ENCODE results near the gene PIEZO2.

Gene PIEZO2

DNA sequence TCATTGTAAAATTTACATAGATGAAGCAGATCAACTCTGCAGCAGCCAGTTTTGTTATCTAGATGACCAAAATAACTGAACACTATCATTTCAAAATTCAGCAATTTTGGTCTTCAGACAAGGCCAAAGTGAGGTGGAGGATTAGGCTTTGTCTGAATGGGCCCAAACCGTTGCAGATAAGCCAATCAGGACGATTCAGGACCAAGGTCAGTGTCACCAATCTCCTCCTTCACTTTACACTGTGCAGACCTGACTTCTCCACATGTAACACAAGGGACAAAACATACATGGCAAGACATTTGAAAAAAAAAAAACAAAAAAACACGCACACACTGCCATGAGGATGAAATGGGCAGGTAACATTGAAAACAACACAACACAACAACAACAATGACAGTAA is 412.4 kb downstream of the PIEZO2 start:
- H3K4me1 ChIP-seq (ENCODE audit: insufficient read depth, poor library complexity, severe bottlenecking): peaks cover 11% of the 10 kb centered on the region
- no peak overlapping the region for H3K4me3 ChIP-seq (ENCODE audit: severe bottlenecking)
- no peak overlapping the region for H3K27ac ChIP-seq (ENCODE audit: poor library complexity, severe bottlenecking)
- TF ChIP-seq, protein P1, sequence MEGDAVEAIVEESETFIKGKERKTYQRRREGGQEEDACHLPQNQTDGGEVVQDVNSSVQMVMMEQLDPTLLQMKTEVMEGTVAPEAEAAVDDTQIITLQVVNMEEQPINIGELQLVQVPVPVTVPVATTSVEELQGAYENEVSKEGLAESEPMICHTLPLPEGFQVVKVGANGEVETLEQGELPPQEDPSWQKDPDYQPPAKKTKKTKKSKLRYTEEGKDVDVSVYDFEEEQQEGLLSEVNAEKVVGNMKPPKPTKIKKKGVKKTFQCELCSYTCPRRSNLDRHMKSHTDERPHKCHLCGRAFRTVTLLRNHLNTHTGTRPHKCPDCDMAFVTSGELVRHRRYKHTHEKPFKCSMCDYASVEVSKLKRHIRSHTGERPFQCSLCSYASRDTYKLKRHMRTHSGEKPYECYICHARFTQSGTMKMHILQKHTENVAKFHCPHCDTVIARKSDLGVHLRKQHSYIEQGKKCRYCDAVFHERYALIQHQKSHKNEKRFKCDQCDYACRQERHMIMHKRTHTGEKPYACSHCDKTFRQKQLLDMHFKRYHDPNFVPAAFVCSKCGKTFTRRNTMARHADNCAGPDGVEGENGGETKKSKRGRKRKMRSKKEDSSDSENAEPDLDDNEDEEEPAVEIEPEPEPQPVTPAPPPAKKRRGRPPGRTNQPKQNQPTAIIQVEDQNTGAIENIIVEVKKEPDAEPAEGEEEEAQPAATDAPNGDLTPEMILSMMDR (IDR thresholded peaks at IDR 0.05; ENCODE audit: poor library complexity, severe bottlenecking): no peak
- ATAC-seq (ENCODE audit: low read depth): no peak
- no peaks in the 10 kb centered on the region for H3K36me3 ChIP-seq (ENCODE audit: low read depth)
- peaks cover 2% of the 10 kb centered on the region for H3K9me3 ChIP-seq (ENCODE audit: severe bottlenecking)
- no peaks in the 10 kb centered on the region for H3K27me3 ChIP-seq (ENCODE audit: insufficient read depth, poor library complexity, severe bottlenecking)
- DNase-seq (ENCODE audit: low spot score): no peak

DNA sequence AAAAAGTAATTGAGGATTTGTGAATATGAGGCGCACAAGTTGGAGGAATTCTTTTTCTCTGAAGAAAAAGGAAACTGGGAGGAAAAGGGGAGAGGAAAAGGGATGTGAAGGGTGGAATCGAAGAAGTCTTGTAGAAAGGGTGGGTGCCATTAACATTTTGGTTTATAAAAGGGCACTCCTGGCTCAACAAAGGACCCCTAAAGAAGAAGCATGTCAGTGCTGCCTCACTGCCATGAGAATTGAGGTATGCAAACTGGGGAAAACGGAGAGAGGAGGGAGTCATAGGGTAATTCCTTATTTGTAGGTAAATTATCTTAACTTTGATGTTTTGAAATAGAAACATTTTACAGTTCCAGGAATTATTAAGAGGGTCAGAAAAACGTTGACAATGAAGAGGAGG is 416.4 kb downstream of the PIEZO2 start:
- TF ChIP-seq, protein P1 (IDR thresholded peaks at IDR 0.05; ENCODE audit: poor library complexity, severe bottlenecking): no peak
- Histone ChIP-seq H3K4me3 (ENCODE audit: severe bottlenecking) (no peak overlapping the region), H3K27me3 (ENCODE audit: insufficient read depth, poor library complexity, severe bottlenecking) (no peaks in the 10 kb centered on the region), H3K27ac (ENCODE audit: poor library complexity, severe bottlenecking) (no peak overlapping the region), H3K4me1 (ENCODE audit: insufficient read depth, poor library complexity, severe bottlenecking) (no peaks in the 10 kb centered on the region), H3K9me3 (ENCODE audit: severe bottlenecking) (no peaks in the 10 kb centered on the region), H3K36me3 (ENCODE audit: low read depth) (no peaks in the 10 kb centered on the region)
- DNase-seq (ENCODE audit: low spot score) (no peak), ATAC-seq (ENCODE audit: low read depth) (no peak)

DNA sequence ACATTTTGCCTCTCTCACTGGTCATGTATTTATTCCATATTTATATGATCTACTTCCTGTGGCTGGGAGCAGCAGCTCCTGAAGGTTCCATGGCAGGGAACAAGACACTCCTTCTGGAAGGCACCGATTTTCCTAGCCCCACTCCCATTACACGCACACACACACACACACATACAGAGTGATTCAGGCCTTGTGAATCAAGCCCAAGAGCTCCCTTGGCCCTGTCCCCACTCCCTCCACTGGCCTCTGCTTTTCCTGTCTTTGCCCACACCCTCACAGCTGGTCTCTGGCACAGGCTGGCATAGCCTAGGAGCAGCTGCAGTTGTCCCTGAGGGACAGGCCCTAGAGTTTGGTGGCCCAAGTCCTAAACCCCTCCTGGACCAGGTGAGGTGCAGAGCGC is 421.9 kb downstream of the PIEZO2 start:
- TF ChIP-seq, protein P1 (IDR thresholded peaks at IDR 0.05; ENCODE audit: poor library complexity, severe bottlenecking): no peak
- Histone ChIP-seq H3K36me3 (ENCODE audit: low read depth) (no peaks in the 10 kb centered on the region), H3K9me3 (ENCODE audit: severe bottlenecking) (no peaks in the 10 kb centered on the region), H3K27me3 (ENCODE audit: insufficient read depth, poor library complexity, severe bottlenecking) (no peaks in the 10 kb centered on the region), H3K4me1 (ENCODE audit: insufficient read depth, poor library complexity, severe bottlenecking) (no peaks in the 10 kb centered on the region), H3K27ac (ENCODE audit: poor library complexity, severe bottlenecking) (no peak overlapping the region), H3K4me3 (ENCODE audit: severe bottlenecking) (no peak overlapping the region)
- no peak for DNase-seq (ENCODE audit: low spot score)
- no peak for ATAC-seq (ENCODE audit: low read depth)

DNA sequence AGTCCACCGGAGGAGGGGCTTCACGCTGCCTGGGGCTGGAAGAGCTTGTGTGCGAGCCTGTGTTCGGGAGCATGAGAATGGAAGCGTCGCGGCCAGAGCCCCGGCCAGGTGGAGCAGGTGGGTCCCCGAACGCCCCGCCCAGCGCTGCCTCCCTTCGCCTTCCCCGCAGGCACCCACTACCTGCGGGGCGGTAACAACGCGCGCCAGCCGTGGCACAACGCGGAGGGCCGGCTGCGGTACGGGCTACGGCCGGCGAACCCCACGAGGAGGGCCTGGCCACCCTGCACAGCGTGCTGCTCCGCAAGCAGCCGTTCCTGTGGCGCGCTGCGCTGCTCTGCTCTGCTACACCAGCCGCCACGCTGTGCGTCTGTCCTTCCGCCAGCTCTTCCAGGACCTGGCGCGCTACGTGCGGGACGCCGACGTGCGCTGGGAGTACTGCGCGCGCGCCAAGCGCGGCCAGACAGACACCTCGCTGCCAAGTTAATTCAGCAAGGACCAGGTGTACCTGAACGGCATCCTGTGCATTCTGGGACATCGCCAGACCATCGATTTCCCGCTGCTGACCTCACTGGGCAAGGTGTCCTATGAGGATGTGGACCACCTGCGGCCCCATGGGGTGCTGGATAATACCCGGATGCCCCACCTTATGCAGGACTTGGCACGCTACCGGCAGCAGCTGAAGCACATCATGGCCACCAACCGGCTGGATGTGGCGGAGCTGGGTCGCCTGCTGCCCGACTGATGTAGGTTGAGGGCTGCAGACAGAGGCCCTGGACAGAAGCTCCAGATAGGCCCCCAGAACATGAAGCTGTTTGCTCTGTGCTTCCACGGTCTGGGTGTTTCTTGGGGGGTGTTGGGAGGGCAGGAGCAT is 422.9 kb downstream of the PIEZO2 start:
- Histone ChIP-seq H3K36me3 (ENCODE audit: low read depth) (no peaks in the 10 kb centered on the region), H3K27ac (ENCODE audit: poor library complexity, severe bottlenecking) (no peak overlapping the region), H3K4me1 (ENCODE audit: insufficient read depth, poor library complexity, severe bottlenecking) (no peaks in the 10 kb centered on the region), H3K4me3 (ENCODE audit: severe bottlenecking) (peak overlapping the region; percentile 14), H3K9me3 (ENCODE audit: severe bottlenecking) (no peaks in the 10 kb centered on the region), H3K27me3 (ENCODE audit: insufficient read depth, poor library complexity, severe bottlenecking) (no peaks in the 10 kb centered on the region)
- peak; percentile 49 for ATAC-seq (ENCODE audit: low read depth)
- DNase-seq (ENCODE audit: low spot score): no peak
- TF ChIP-seq, protein P1 (IDR thresholded peaks at IDR 0.05; ENCODE audit: poor library complexity, severe bottlenecking): no peak

DNA sequence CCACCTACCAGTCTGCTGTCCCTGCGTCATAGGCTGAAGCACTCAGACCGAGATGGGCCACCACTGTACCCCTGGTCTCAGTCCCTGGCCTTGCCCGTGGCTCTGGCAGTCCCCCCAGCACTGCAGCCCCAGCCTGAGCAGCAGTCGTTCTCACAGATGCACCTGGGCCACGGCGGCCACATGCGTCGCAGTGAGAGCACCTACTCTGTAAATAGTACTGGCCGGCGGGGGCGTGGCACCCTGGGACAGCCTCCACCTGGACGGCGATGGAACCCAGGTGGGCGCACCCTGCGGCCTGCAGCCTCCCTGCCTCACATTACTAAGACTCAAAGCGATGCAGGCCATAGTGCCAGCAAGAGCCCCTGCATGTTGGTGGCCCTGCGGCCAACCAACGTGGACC is 424.7 kb downstream of the PIEZO2 start:
- TF ChIP-seq, protein P1 (IDR thresholded peaks at IDR 0.05; ENCODE audit: poor library complexity, severe bottlenecking): no peak
- Histone ChIP-seq H3K4me3 (ENCODE audit: severe bottlenecking) (no peak overlapping the region), H3K4me1 (ENCODE audit: insufficient read depth, poor library complexity, severe bottlenecking) (no peaks in the 10 kb centered on the region), H3K36me3 (ENCODE audit: low read depth) (no peaks in the 10 kb centered on the region), H3K27ac (ENCODE audit: poor library complexity, severe bottlenecking) (no peak overlapping the region), H3K9me3 (ENCODE audit: severe bottlenecking) (no peaks in the 10 kb centered on the region), H3K27me3 (ENCODE audit: insufficient read depth, poor library complexity, severe bottlenecking) (no peaks in the 10 kb centered on the region)
- DNase-seq (ENCODE audit: low spot score) (no peak), ATAC-seq (ENCODE audit: low read depth) (no peak)

Data from RWPE2 (cell line).